Neural crest cell (in vitro differentiated cells): ENCODE results near the gene INCENP. TPM values are rescaled to one million over a fixed set of nuclear protein-coding genes. Genes with fewer than 3 reads are reported as not detected.

ENCODE experiments used
- DNase-seq: peaks from one replicate; pipeline ENCODE4 v3.0.0; 2021; ENCODE audit warnings: low read depth, mixed read lengths, low spot score
- H3K27ac Mint-ChIP-seq: one replicate; pipeline ENCODE4 v1.8.0; 2021; ENCODE audit warnings: mild to moderate bottlenecking, mixed read lengths; ENCODE audit not compliant: unreplicated experiment
- H3K27me3 Mint-ChIP-seq: 2 replicates; pipeline ENCODE4 v1.8.0; 2021; ENCODE audit warnings: low read depth, mild to moderate bottlenecking, mixed read lengths
- H3K36me3 Mint-ChIP-seq: 2 replicates; pipeline ENCODE4 v1.8.0; 2021; ENCODE audit warnings: low read depth, mild to moderate bottlenecking, mixed read lengths
- H3K4me1 Mint-ChIP-seq: 2 replicates; pipeline ENCODE4 v1.8.0; 2021; ENCODE audit warnings: mixed read lengths
- H3K4me3 Mint-ChIP-seq: one replicate; pipeline ENCODE4 v1.8.0; 2021; ENCODE audit warnings: mild to moderate bottlenecking, mixed read lengths
- H3K9me3 Mint-ChIP-seq: 2 replicates; pipeline ENCODE4 v1.8.0; 2021; ENCODE audit warnings: mixed read lengths
- CTCF ChIP-seq: fragments of 200-600 bp; sonication (generic); conservative IDR thresholded peaks from 2 replicates; pipeline ENCODE4 v1.5.0; 2021; ENCODE audit warnings: antibody characterized with exemption, mild to moderate bottlenecking
- total RNA-seq: library from RNA; stranded (reverse); gene quantifications from 2 replicates; pipeline ENCODE4 v1.2.1, GENCODE V29; 2021

INCENP gene
- total RNA-seq, 1 donor from 2014 or later = 162 TPM

GRCh38 chr11:62143727-62144126 is 19.9 kb downstream of the INCENP start:
- Mint-ChIP-seq H3K4me1 (no peaks in the 10 kb centered on the region), H3K4me3 (no peak overlapping the region), H3K9me3 (no peaks in the 10 kb centered on the region), H3K27me3 (no peaks in the 10 kb centered on the region), H3K27ac (no peak overlapping the region), H3K36me3 (peaks cover 11% of the 10 kb centered on the region)
- no peak for TF ChIP-seq CTCF
- no peak for DNase-seq

- peaks cover 15% of the 10 kb centered on the region for H3K36me3 Mint-ChIP-seq
- no peak overlapping the region for H3K27ac Mint-ChIP-seq
- H3K4me1 Mint-ChIP-seq = no peaks in the 10 kb centered on the region
- no peak for DNase-seq
- TF ChIP-seq CTCF = no peak
- H3K9me3 Mint-ChIP-seq = no peaks in the 10 kb centered on the region
- H3K27me3 Mint-ChIP-seq = no peaks in the 10 kb centered on the region
- H3K4me3 Mint-ChIP-seq = no peak overlapping the region
Measured at GRCh38 chr11:62144641-62145255, 20.9 kb downstream of the INCENP start.

GRCh38 chr11:62145261-62145871 is 21.6 kb downstream of the INCENP start:
- H3K4me3 Mint-ChIP-seq = no peak overlapping the region
- H3K36me3 Mint-ChIP-seq = peaks cover 15% of the 10 kb centered on the region
- H3K27ac Mint-ChIP-seq = no peak overlapping the region
- no peaks in the 10 kb centered on the region for H3K9me3 Mint-ChIP-seq
- H3K27me3 Mint-ChIP-seq = no peaks in the 10 kb centered on the region
- TF ChIP-seq CTCF = no peak
- DNase-seq = no peak
- H3K4me1 Mint-ChIP-seq = no peaks in the 10 kb centered on the region

- H3K4me1 Mint-ChIP-seq = no peaks in the 10 kb centered on the region
- no peak overlapping the region for H3K4me3 Mint-ChIP-seq
- H3K27ac Mint-ChIP-seq = no peak overlapping the region
- H3K36me3 Mint-ChIP-seq = peaks cover 19% of the 10 kb centered on the region
- H3K27me3 Mint-ChIP-seq = no peaks in the 10 kb centered on the region
- no peaks in the 10 kb centered on the region for H3K9me3 Mint-ChIP-seq
- TF ChIP-seq CTCF = no peak
- no peak for DNase-seq
Measured at GRCh38 chr11:62146476-62147200, 22.8 kb downstream of the INCENP start.

- Mint-ChIP-seq H3K27me3 (no peaks in the 10 kb centered on the region), H3K4me1 (no peaks in the 10 kb centered on the region), H3K36me3 (peaks cover 19% of the 10 kb centered on the region), H3K4me3 (no peak overlapping the region), H3K9me3 (no peaks in the 10 kb centered on the region), H3K27ac (no peak overlapping the region)
- no peak for TF ChIP-seq CTCF
- DNase-seq = no peak
Measured at GRCh38 chr11:62147545-62147944, 23.7 kb downstream of the INCENP start.
